Measurements from ENCODE around the gene TUBB6. TPM values are rescaled to one million over a fixed set of nuclear protein-coding genes. Genes with fewer than 3 reads are reported as not detected.

Gene TUBB6
- total RNA-seq, 1 donor from 2014 or later: 301 TPM

DNA sequence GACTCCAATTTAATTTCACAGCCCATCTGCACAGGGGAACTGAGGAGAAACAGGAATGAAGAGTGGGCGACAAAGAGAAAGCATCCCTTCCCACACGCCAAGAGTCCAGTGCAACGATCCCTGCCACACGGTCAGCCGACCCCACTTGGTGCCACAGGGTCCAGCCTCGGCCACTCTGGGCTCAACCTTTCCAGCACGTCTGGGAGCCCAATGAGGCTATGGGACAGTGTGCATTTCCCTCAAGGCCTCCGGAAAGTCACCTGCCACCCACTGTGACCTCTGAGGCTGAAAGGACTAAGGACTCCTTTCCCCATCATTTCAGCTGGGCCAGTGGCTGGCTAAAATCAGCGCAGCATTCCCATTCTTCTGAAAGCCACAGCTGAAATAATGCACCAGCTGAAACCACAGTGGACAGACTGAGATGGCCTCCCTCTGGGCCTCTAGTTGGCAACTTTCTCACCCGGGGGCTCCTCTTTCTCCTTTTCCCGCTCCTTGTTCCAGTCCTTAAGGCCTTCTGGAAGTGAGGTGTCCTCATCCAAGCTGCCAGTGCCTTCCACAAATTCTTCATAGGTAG, 21.2 kb downstream of the TUBB6 start:
- peaks cover 10% of the 10 kb centered on the region for H3K4me1 Mint-ChIP-seq (ENCODE audit: unreplicated experiment)
- peaks cover 9% of the 10 kb centered on the region for H3K27me3 Mint-ChIP-seq (ENCODE audit: unreplicated experiment)
- TF ChIP-seq, protein P1, sequence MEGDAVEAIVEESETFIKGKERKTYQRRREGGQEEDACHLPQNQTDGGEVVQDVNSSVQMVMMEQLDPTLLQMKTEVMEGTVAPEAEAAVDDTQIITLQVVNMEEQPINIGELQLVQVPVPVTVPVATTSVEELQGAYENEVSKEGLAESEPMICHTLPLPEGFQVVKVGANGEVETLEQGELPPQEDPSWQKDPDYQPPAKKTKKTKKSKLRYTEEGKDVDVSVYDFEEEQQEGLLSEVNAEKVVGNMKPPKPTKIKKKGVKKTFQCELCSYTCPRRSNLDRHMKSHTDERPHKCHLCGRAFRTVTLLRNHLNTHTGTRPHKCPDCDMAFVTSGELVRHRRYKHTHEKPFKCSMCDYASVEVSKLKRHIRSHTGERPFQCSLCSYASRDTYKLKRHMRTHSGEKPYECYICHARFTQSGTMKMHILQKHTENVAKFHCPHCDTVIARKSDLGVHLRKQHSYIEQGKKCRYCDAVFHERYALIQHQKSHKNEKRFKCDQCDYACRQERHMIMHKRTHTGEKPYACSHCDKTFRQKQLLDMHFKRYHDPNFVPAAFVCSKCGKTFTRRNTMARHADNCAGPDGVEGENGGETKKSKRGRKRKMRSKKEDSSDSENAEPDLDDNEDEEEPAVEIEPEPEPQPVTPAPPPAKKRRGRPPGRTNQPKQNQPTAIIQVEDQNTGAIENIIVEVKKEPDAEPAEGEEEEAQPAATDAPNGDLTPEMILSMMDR (IDR thresholded peaks at IDR 0.05; ENCODE audit: unreplicated experiment): no peak
- no peaks in the 10 kb centered on the region for H3K9me3 Mint-ChIP-seq (ENCODE audit: unreplicated experiment)
- no peak overlapping the region for H3K4me3 Mint-ChIP-seq (ENCODE audit: unreplicated experiment)
- no peak for DNase-seq (ENCODE audit: low spot score)
- H3K27ac Mint-ChIP-seq (ENCODE audit: unreplicated experiment): no peak overlapping the region
- peaks cover 27% of the 10 kb centered on the region for H3K36me3 Mint-ChIP-seq (ENCODE audit: low read depth, unreplicated experiment)

GRCh38 chr18:12330766-12331165, 22.7 kb downstream of the TUBB6 start:
- no peak overlapping the region for H3K27ac Mint-ChIP-seq (ENCODE audit: unreplicated experiment)
- DNase-seq (ENCODE audit: low spot score): no peak
- peaks cover 7% of the 10 kb centered on the region for H3K27me3 Mint-ChIP-seq (ENCODE audit: unreplicated experiment)
- peaks cover 36% of the 10 kb centered on the region for H3K36me3 Mint-ChIP-seq (ENCODE audit: low read depth, unreplicated experiment)
- no peaks in the 10 kb centered on the region for H3K9me3 Mint-ChIP-seq (ENCODE audit: unreplicated experiment)
- TF ChIP-seq, protein P1 (IDR thresholded peaks at IDR 0.05; ENCODE audit: unreplicated experiment): no peak
- H3K4me3 Mint-ChIP-seq (ENCODE audit: unreplicated experiment): no peak overlapping the region
- H3K4me1 Mint-ChIP-seq (ENCODE audit: unreplicated experiment): peaks cover 18% of the 10 kb centered on the region

DNA sequence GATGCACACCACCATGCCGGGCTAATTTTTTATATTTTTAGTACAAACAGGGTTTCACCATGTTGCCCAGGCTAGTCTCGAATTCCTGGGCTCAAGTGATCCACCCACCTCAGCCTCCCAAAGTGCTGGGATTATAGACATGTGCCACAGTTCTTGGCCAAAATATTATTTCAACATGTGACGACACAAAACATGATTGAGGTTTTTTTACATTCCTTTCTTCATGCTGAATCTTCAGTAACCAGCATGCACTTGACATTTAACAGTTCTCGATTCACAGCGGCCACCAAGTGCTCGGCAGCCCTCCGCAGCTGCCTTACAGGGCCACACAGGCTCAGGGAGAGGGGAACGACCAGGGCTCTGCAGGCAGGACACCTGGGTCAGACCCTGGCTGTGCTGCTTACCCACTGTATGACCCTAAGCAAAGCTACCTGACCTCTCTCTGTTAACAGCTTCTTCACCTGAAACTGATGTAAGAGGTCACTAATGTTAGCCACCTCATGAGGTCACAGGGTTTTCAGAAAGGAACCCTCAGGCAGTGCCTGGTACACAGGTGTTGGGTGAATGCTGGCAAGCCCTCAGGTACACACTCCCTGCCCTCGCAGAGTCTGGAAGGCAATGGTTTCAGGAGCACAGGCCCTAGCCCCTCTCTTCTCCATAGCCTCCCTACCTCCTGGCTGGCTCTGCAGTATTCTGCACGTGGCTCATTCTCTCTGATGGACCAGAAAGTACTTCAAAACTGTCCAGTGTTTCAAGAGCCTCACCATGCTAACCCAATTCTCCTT, 25.7 kb downstream of the TUBB6 start:
- H3K27me3 Mint-ChIP-seq (ENCODE audit: unreplicated experiment): peaks cover 1% of the 10 kb centered on the region
- peaks cover 35% of the 10 kb centered on the region for H3K36me3 Mint-ChIP-seq (ENCODE audit: low read depth, unreplicated experiment)
- H3K4me1 Mint-ChIP-seq (ENCODE audit: unreplicated experiment): peaks cover 17% of the 10 kb centered on the region
- H3K9me3 Mint-ChIP-seq (ENCODE audit: unreplicated experiment): no peaks in the 10 kb centered on the region
- H3K4me3 Mint-ChIP-seq (ENCODE audit: unreplicated experiment): no peak overlapping the region
- no peak overlapping the region for H3K27ac Mint-ChIP-seq (ENCODE audit: unreplicated experiment)
- no peak for DNase-seq (ENCODE audit: low spot score)
- TF ChIP-seq, protein P1 (IDR thresholded peaks at IDR 0.05; ENCODE audit: unreplicated experiment): no peak

DNA sequence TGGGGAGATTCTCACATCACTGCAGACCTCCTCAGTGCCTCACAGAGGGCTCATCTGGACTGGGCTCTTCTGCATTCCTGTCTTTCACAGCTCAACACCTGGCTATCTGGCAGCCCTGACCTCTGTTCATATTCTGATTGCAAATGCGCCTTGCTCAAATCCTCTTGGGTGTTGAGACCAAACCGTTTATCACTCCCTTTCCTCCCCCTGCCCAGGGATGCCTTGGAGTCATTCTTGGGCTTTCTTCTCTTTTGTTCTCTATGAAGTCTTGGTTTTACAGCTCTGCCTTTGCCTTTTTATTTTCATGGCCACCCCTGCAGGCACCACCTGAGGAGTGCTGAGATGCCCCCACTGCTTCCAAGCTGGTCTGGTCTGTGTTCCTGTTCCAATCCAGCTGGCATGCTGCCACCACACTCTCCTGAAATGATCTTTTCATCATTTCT, 26.3 kb downstream of the TUBB6 start:
- no peak overlapping the region for H3K4me3 Mint-ChIP-seq (ENCODE audit: unreplicated experiment)
- H3K27ac Mint-ChIP-seq (ENCODE audit: unreplicated experiment): no peak overlapping the region
- DNase-seq (ENCODE audit: low spot score): no peak
- H3K36me3 Mint-ChIP-seq (ENCODE audit: low read depth, unreplicated experiment): peaks cover 35% of the 10 kb centered on the region
- no peaks in the 10 kb centered on the region for H3K9me3 Mint-ChIP-seq (ENCODE audit: unreplicated experiment)
- peaks cover 17% of the 10 kb centered on the region for H3K4me1 Mint-ChIP-seq (ENCODE audit: unreplicated experiment)
- H3K27me3 Mint-ChIP-seq (ENCODE audit: unreplicated experiment): peaks cover 1% of the 10 kb centered on the region
- TF ChIP-seq, protein P1 (IDR thresholded peaks at IDR 0.05; ENCODE audit: unreplicated experiment): no peak

GRCh38 chr18:12334863-12335262, 26.8 kb downstream of the TUBB6 start:
- TF ChIP-seq, protein P1 (IDR thresholded peaks at IDR 0.05; ENCODE audit: unreplicated experiment): no peak
- H3K27me3 Mint-ChIP-seq (ENCODE audit: unreplicated experiment): peaks cover 1% of the 10 kb centered on the region
- no peak for DNase-seq (ENCODE audit: low spot score)
- peaks cover 17% of the 10 kb centered on the region for H3K4me1 Mint-ChIP-seq (ENCODE audit: unreplicated experiment)
- H3K36me3 Mint-ChIP-seq (ENCODE audit: low read depth, unreplicated experiment): peaks cover 31% of the 10 kb centered on the region
- no peak overlapping the region for H3K27ac Mint-ChIP-seq (ENCODE audit: unreplicated experiment)
- no peaks in the 10 kb centered on the region for H3K9me3 Mint-ChIP-seq (ENCODE audit: unreplicated experiment)
- no peak overlapping the region for H3K4me3 Mint-ChIP-seq (ENCODE audit: unreplicated experiment)

Data from endothelial cell (in vitro differentiated cells).